ENCODE data around the gene BDH1.

The BDH1 gene

GRCh38 chr3:197599089-197599765 lies 43.5 kb upstream of the BDH1 start:
- Histone ChIP-seq H3K79me1 (ENCODE audit: low read length) (no peaks in the 10 kb centered on the region), H3K36me3 (ENCODE audit: control insufficient read depth, insufficient read depth, low read length) (no peaks in the 10 kb centered on the region)

DNA sequence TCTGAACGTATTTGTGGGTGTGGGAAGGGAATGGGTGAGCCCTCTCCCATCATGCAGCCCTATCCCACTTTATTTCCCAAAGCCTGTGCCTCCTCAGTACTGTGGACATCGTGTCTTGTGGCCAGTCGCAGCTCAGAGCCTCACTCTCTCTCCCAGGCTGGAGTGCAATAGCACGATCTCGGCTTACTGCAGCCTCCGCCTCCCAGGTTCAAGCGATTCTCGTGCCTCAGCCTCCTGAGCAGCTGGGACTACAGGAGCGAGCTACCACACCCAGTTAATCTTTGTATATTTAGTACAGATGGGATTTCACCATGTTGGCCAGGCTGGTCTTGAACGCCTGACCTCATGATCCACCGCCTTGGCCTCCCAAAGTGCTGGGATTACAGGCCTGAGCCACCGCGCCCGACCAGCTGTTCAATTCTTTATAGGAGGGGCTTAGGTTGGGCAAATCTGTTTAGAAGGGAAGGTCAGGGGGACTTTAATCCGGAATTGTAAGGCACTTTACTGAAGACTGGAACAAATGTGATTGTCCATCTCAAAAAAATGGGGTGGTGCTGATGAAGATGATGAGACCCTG lies 42.7 kb upstream of the BDH1 start:
- Histone ChIP-seq H3K27me3 (ENCODE audit: insufficient read depth, low read length, poor library complexity) (no peaks in the 10 kb centered on the region), H3K4me1 (ENCODE audit: control insufficient read depth, low read depth, low read length) (peaks cover 3% of the 10 kb centered on the region), H3K27ac (ENCODE audit: low read depth, low read length) (no peak overlapping the region), H3K4me2 (ENCODE audit: low read length) (no peak overlapping the region), H3K36me3 (ENCODE audit: control insufficient read depth, insufficient read depth, low read length) (no peaks in the 10 kb centered on the region), H3K4me3 (ENCODE audit: low read length) (no peak overlapping the region), H3K79me1 (ENCODE audit: low read length) (no peaks in the 10 kb centered on the region), H2AK5ac (ENCODE audit: low read length) (no peak overlapping the region), H3K18ac (ENCODE audit: low read length) (no peak overlapping the region), H4K8ac (ENCODE audit: low read depth, low read length) (no peak overlapping the region), H2BK15ac (replicated peaks; ENCODE audit: low read depth) (no peak overlapping the region), H3K79me2 (ENCODE audit: control insufficient read depth, insufficient read depth, low read length) (no peaks in the 10 kb centered on the region), H2BK5ac (ENCODE audit: low read length) (no peak overlapping the region), H3K9ac (ENCODE audit: low read length) (no peak overlapping the region), H3K4ac (ENCODE audit: low read depth, low read length) (no peak overlapping the region), H4K5ac (ENCODE audit: low read length) (no peak overlapping the region), H3K23ac (ENCODE audit: low read length) (no peak overlapping the region), H3K56ac (ENCODE audit: low read length) (no peak overlapping the region), H2BK120ac (ENCODE audit: low read depth, low read length) (no peak overlapping the region)
- no peak for DNase-seq
- WGBS (ENCODE audit: extremely low coverage, insufficient coverage, low lambda C conversion rate), result no CpG with 5 or more reads among the region's 15 CpGs

More at GRCh38 chr3:197599089-197599765, 43.5 kb upstream of the BDH1 start:
- H3K27me3 ChIP-seq (ENCODE audit: insufficient read depth, low read length, poor library complexity), result no peaks in the 10 kb centered on the region
- H2BK15ac ChIP-seq (replicated peaks; ENCODE audit: low read depth), result no peak overlapping the region
- no peak overlapping the region for H2BK120ac ChIP-seq (ENCODE audit: low read depth, low read length)
- H3K4ac ChIP-seq (ENCODE audit: low read depth, low read length), result no peak overlapping the region
- peak overlapping the region; percentile 2 for H3K9ac ChIP-seq (ENCODE audit: low read length)
- H3K4me1 ChIP-seq (ENCODE audit: control insufficient read depth, low read depth, low read length), result peaks cover 3% of the 10 kb centered on the region
- H4K8ac ChIP-seq (ENCODE audit: low read depth, low read length), result no peak overlapping the region
- H3K56ac ChIP-seq (ENCODE audit: low read length), result peak overlapping the region; percentile 28
- peak overlapping the region; percentile 31 for H3K23ac ChIP-seq (ENCODE audit: low read length)
- no peak overlapping the region for H4K5ac ChIP-seq (ENCODE audit: low read length)
- H3K18ac ChIP-seq (ENCODE audit: low read length), result no peak overlapping the region
- no peak overlapping the region for H3K4me2 ChIP-seq (ENCODE audit: low read length)
- no peaks in the 10 kb centered on the region for H3K79me2 ChIP-seq (ENCODE audit: control insufficient read depth, insufficient read depth, low read length)
- peak; percentile 88 for DNase-seq
- H3K4me3 ChIP-seq (ENCODE audit: low read length), result no peak overlapping the region
- WGBS (ENCODE audit: extremely low coverage, insufficient coverage, low lambda C conversion rate), result no CpG with 5 or more reads among the region's 22 CpGs
- no peak overlapping the region for H2BK5ac ChIP-seq (ENCODE audit: low read length)
- H2AK5ac ChIP-seq (ENCODE audit: low read length), result no peak overlapping the region
- H3K27ac ChIP-seq (ENCODE audit: low read depth, low read length), result no peak overlapping the region

DNA sequence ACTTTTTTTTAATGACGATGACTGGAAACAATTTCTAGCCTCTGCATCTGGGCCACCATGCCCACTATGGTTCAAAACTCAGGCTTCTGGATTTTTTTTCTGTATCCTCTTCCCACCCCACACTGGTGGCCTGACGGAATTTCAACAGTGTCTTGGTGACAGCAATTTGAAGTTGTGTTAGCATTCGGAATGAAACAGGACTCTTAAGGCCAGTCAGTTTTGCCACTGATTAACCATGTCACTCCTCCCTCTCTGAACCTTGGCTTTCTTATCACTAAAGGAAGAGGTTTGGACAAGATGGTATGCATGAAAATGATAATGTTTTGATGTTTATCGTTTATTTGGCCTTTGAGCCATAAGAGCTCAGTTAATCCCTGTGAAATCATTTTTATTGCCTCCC lies 41.6 kb upstream of the BDH1 start:
- Histone ChIP-seq H2BK15ac (replicated peaks; ENCODE audit: low read depth) (no peak overlapping the region), H3K79me2 (ENCODE audit: control insufficient read depth, insufficient read depth, low read length) (no peaks in the 10 kb centered on the region), H3K4ac (ENCODE audit: low read depth, low read length) (no peak overlapping the region), H4K5ac (ENCODE audit: low read length) (no peak overlapping the region), H3K36me3 (ENCODE audit: control insufficient read depth, insufficient read depth, low read length) (no peaks in the 10 kb centered on the region), H3K27me3 (ENCODE audit: insufficient read depth, low read length, poor library complexity) (no peaks in the 10 kb centered on the region), H3K27ac (ENCODE audit: low read depth, low read length) (no peak overlapping the region), H3K4me3 (ENCODE audit: low read length) (no peak overlapping the region), H4K8ac (ENCODE audit: low read depth, low read length) (no peak overlapping the region), H2BK5ac (ENCODE audit: low read length) (no peak overlapping the region), H3K18ac (ENCODE audit: low read length) (no peak overlapping the region), H3K9ac (ENCODE audit: low read length) (no peak overlapping the region), H3K56ac (ENCODE audit: low read length) (no peak overlapping the region), H3K79me1 (ENCODE audit: low read length) (no peaks in the 10 kb centered on the region), H3K4me2 (ENCODE audit: low read length) (no peak overlapping the region), H3K23ac (ENCODE audit: low read length) (no peak overlapping the region), H2BK120ac (ENCODE audit: low read depth, low read length) (no peak overlapping the region), H2AK5ac (ENCODE audit: low read length) (no peak overlapping the region), H3K4me1 (ENCODE audit: control insufficient read depth, low read depth, low read length) (peaks cover 3% of the 10 kb centered on the region)
- DNase-seq, result no peak
- no CpG with 5 or more reads among the region's 4 CpGs for WGBS (ENCODE audit: extremely low coverage, insufficient coverage, low lambda C conversion rate)

- H3K4me1 ChIP-seq (ENCODE audit: control insufficient read depth, low read depth, low read length), result peaks cover 3% of the 10 kb centered on the region
- no peak overlapping the region for H3K4ac ChIP-seq (ENCODE audit: low read depth, low read length)
- H2BK5ac ChIP-seq (ENCODE audit: low read length), result no peak overlapping the region
- no peak overlapping the region for H3K23ac ChIP-seq (ENCODE audit: low read length)
- no peak overlapping the region for H2AK5ac ChIP-seq (ENCODE audit: low read length)
- no peaks in the 10 kb centered on the region for H3K36me3 ChIP-seq (ENCODE audit: control insufficient read depth, insufficient read depth, low read length)
- peak overlapping the region; percentile 42 for H3K56ac ChIP-seq (ENCODE audit: low read length)
- WGBS (ENCODE audit: extremely low coverage, insufficient coverage, low lambda C conversion rate), result no CpG with 5 or more reads among the region's 12 CpGs
- H3K79me2 ChIP-seq (ENCODE audit: control insufficient read depth, insufficient read depth, low read length), result no peaks in the 10 kb centered on the region
- no peak overlapping the region for H2BK15ac ChIP-seq (replicated peaks; ENCODE audit: low read depth)
- no peaks in the 10 kb centered on the region for H3K27me3 ChIP-seq (ENCODE audit: insufficient read depth, low read length, poor library complexity)
- no peak overlapping the region for H4K8ac ChIP-seq (ENCODE audit: low read depth, low read length)
- H3K79me1 ChIP-seq (ENCODE audit: low read length), result no peaks in the 10 kb centered on the region
- H4K5ac ChIP-seq (ENCODE audit: low read length), result no peak overlapping the region
- H3K4me2 ChIP-seq (ENCODE audit: low read length), result no peak overlapping the region
- H3K9ac ChIP-seq (ENCODE audit: low read length), result no peak overlapping the region
- no peak overlapping the region for H2BK120ac ChIP-seq (ENCODE audit: low read depth, low read length)
- DNase-seq, result no peak
- H3K4me3 ChIP-seq (ENCODE audit: low read length), result no peak overlapping the region
- H3K18ac ChIP-seq (ENCODE audit: low read length), result no peak overlapping the region
- no peak overlapping the region for H3K27ac ChIP-seq (ENCODE audit: low read depth, low read length)
These were observed 39.9 kb upstream of the BDH1 start for GRCh38 chr3:197595470-197596185.

GRCh38 chr3:197593046-197593380 lies 37.2 kb upstream of the BDH1 start:
- Histone ChIP-seq H4K5ac (ENCODE audit: low read length) (no peak overlapping the region), H3K79me1 (ENCODE audit: low read length) (no peaks in the 10 kb centered on the region), H3K36me3 (ENCODE audit: control insufficient read depth, insufficient read depth, low read length) (no peaks in the 10 kb centered on the region), H2BK15ac (replicated peaks; ENCODE audit: low read depth) (no peak overlapping the region), H3K9ac (ENCODE audit: low read length) (no peak overlapping the region), H3K4me2 (ENCODE audit: low read length) (no peak overlapping the region), H2BK120ac (ENCODE audit: low read depth, low read length) (no peak overlapping the region), H2BK5ac (ENCODE audit: low read length) (no peak overlapping the region), H3K4me1 (ENCODE audit: control insufficient read depth, low read depth, low read length) (no peaks in the 10 kb centered on the region), H3K23ac (ENCODE audit: low read length) (no peak overlapping the region), H3K18ac (ENCODE audit: low read length) (no peak overlapping the region), H3K27me3 (ENCODE audit: insufficient read depth, low read length, poor library complexity) (no peaks in the 10 kb centered on the region), H4K8ac (ENCODE audit: low read depth, low read length) (no peak overlapping the region), H3K4me3 (ENCODE audit: low read length) (no peak overlapping the region), H3K56ac (ENCODE audit: low read length) (no peak overlapping the region), H3K4ac (ENCODE audit: low read depth, low read length) (no peak overlapping the region), H3K27ac (ENCODE audit: low read depth, low read length) (no peak overlapping the region), H2AK5ac (ENCODE audit: low read length) (no peak overlapping the region), H3K79me2 (ENCODE audit: control insufficient read depth, insufficient read depth, low read length) (no peaks in the 10 kb centered on the region)
- no peak for DNase-seq
- WGBS (ENCODE audit: extremely low coverage, insufficient coverage, low lambda C conversion rate), result no CpG with 5 or more reads among the region's 9 CpGs
